Stimulated activated CD4-positive, alpha-beta T cell treated with anti-CD3 and anti-CD28 coated beads, Interleukin-4, amount 100 ng/mL, for 24 hours (primary cell): ENCODE measurements around the gene MPDZ.

ENCODE experiments used
- DNase-seq: peaks from one replicate; pipeline ENCODE4 v3.0.0-alpha.2; 2020

MPDZ gene

GRCh38 chr9:13179257-13179656, 100.2 kb downstream of the MPDZ start:
- no peak for DNase-seq

GRCh38 chr9:13175732-13176131, 103.8 kb downstream of the MPDZ start:
- DNase-seq: no peak

DNA sequence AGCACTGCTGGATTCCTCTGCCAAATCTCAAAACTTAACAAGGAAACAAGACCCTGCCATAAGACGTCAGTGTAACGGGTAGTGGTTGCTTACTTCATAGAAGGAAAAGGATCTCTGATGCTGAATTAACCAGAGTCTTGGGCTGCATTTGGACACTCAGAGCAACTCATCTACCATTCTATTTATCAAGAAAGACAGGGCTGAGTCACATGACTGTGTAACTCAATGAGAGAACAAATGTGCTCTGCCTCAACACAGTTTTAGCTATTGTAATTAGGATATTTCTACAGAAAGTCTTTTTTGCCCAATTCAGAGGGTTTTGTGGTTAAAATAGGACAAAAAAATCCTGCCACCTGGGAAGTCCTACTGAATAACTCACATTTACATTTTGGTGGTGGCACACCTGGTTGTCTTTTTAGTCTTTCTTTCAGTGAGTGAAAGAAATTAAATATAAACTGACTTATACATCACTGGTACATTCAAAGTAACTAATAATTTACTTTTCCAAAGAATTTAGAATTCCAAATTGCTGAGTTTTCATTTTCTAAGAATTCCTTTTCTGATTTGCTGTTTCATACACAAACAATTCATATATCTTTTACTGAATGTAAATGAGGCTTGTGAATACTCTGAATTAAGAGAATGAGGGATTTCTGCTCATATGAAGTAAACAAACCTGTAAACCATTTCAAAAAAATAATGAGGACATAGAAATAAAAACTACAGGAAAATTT, 104.4 kb downstream of the MPDZ start:
- DNase-seq: no peak

DNA sequence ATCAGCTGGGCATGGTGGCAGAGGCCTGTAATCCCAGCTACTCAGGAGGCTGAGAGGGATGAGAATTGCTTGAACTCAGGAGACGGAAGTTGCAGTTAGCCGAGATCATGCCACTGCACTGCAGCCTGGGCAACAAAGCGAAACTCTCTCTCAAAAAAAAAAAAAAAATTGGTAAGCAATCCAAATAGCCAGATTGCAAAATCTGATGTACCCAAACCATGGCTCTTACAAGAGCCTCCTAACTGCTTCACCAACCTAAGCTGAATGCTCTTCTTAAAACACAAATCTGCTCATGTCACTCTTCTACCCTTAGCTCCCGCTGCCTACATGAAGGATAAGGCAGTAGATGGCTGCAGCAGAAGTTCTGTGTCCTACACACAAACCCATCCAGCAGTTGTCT, 105.9 kb downstream of the MPDZ start:
- DNase-seq: no peak

DNA sequence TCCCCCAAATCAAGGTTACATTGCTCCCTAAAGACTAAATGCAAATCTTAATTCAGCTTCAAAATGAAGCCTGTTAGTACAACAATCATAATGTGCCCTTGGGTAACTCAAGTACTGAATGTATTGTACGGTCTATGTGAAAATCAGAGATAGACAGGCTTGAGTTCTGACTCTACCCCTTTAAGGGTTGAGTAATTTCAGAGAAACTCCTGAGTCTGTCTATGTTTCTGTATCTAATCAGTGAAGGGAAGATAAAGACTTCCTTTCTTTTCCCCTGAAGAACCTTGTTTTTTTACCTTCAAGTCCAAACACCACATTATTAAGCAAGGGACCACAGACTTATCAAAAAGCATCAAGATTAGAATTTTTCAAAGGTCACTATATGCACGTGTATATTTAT, 108.2 kb downstream of the MPDZ start:
- no peak for DNase-seq

- DNase-seq: no peak
These were observed 112.5 kb downstream of the MPDZ start for GRCh38 chr9:13166996-13167395.

- DNase-seq: no peak
These were observed 113.5 kb downstream of the MPDZ start for GRCh38 chr9:13165956-13166355.

GRCh38 chr9:13165236-13165945, 114.1 kb downstream of the MPDZ start:
- no peak for DNase-seq

DNA sequence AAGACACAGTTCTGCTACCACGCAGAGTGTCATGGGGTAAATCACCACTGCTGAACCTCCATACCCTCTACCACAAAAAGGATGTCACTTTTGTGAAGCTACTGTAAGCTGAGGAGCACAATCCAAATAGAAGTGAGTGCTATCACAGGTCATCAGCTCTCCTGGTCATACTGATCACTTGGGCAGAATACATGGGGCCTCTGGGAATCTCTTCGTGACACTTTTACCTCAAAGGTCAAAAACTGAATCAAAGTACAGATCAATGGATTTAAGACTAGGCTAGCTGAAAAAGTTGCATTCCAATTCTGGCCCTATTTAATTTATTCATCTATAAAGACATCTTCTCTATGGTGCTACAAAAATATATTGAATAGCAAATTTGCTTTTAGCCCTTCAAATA, 115.5 kb downstream of the MPDZ start:
- DNase-seq: no peak

DNA sequence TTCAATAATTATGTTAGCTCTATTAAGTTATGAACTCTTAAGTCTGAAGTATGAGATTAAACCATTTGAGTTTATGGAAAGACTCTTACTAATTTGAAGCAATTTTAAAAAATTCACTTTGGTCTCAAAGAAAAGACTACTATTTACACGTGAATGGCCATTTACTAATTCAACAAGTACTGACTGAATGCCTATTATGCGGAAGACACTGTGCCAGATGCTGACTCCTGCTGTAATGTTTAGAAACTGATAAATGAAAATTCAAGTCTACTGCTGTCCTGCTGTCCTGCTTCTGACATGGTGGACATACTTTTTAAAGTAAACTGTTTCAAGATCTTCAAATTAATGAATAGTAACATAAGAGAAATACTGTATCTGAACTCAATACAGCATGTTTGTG, 116.2 kb downstream of the MPDZ start:
- no peak for DNase-seq

GRCh38 chr9:13160051-13160450, 119.4 kb downstream of the MPDZ start:
- no peak for DNase-seq

DNA sequence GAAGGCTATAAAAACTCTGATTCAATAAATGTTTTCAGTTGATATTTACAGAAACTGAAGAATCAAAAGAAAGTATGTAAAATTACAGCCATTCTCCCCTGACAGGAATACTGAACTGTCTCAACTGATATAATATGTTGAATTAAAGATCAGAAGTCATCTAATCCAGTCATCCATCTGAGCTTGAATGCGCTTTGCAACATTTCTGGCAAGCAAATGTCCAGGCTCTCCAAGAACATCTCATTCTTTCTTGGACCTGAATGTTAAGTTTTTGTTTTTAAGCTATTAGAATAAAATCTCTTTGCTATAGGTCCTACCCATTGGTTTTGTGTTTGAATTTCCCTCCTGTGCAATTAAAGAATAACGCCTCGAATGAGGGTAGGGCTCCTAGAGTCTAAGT, 120.5 kb downstream of the MPDZ start:
- no peak for DNase-seq

DNA sequence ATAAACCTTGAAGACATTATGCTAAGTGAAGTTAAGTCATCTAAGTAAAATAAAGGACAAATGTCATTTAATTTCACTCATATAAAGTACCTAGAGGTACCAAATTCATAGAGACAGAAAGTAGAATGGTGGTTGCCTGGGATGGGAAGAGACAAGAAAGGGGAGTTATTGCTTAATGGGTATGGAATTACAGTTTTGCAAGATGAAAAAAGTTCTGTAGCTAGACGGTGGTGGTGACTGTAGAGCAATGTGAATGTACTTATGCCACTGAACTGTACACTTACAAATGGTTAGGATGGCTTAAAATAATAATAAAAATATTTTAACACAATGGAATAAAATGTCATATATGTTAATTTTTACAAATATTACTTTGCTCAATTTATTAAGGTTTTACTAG, 128.0 kb downstream of the MPDZ start:
- DNase-seq: no peak

DNA sequence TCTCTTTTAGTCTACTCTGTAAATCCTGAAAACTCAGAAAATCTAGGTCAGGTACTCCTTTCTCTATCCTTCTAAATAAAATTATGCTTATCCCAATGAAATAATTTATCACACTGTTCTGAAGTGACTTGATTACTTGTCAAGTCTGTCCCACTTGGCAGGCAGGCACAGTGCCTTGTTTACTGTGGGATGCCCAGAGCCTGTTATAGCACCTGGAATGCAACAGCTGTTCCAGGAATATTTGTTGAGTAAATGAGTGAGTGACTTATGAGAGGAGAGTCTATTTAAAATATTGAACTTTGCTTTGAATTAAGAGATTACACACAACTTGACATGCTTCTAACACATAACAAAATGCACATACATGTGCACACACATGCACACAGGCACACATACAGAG, 130.0 kb downstream of the MPDZ start:
- no peak for DNase-seq

DNA sequence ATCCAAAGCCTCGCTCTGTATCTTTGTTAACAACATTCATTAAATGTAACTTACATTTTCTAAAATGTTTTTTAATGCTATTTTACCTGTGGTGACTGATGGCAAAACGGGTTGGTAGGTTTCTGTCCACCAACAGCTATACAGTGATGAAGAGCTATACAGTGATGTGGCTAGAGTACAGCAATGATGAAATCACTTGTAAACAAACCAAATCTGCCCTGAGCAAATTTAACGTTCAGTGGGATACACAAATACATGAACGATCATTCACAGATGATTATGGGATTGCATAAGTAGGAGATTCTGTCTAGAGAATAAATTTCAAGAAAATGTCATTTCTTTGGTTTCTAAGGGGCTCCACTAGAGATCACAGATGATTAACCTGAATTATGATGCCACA, 132.7 kb downstream of the MPDZ start:
- DNase-seq: no peak

DNA sequence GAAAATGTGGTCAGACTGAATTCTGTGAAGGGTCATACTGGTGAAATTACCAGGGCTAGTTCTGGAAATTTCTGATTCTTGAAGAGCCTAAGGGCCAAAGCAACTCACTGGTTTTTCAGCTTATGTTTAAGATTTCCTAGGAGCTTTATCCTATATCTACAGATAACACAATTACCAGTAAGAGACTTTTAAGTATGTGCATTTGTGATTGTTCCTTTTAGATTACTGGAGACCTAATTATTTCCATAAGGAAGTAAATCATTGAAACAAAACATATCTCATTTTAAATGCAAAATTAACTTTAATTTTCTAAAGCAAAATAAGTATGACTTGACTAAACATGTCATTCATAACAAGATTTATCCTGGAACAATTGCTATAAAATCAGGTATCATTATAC, 134.2 kb downstream of the MPDZ start:
- DNase-seq: no peak

- no peak for DNase-seq
These were observed 135.2 kb downstream of the MPDZ start for GRCh38 chr9:13144166-13144775.

GRCh38 chr9:13143281-13143680, 136.2 kb downstream of the MPDZ start:
- no peak for DNase-seq

DNA sequence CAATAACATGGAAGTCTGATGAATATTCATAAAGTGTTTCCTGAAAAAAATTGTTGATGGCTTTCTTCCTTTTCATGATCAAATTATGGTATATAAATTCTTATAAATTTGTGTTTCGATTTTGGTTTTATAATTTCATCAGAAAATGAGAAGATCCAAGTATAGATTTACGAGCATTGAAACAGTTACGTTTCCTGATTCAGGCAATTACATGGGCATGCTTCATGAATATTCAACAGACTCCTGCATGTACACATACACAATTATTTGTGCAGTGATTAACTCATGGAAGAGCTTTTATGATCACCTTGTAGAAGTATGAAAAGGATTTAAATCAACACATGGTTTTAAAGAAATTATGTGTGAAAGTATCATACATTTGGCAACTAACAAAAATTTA, 136.7 kb downstream of the MPDZ start:
- no peak for DNase-seq

DNA sequence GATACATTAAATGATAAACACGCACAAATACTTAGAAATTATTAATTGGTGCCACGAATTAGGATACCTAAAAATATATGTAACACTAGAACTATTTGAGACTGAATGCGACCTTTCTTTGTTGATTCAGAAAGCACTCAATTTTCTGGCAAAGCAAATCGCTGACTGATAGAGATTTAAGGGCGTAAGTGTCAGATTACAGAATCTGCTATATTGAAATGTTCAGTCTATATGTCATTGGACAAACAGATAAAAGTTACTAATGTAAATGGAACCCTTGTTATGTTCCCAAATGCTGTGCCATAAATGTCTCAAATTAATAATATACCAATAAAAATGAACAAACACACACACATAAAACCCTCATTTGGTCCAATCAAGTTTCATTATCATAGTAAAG, 137.9 kb downstream of the MPDZ start:
- DNase-seq: no peak

DNA sequence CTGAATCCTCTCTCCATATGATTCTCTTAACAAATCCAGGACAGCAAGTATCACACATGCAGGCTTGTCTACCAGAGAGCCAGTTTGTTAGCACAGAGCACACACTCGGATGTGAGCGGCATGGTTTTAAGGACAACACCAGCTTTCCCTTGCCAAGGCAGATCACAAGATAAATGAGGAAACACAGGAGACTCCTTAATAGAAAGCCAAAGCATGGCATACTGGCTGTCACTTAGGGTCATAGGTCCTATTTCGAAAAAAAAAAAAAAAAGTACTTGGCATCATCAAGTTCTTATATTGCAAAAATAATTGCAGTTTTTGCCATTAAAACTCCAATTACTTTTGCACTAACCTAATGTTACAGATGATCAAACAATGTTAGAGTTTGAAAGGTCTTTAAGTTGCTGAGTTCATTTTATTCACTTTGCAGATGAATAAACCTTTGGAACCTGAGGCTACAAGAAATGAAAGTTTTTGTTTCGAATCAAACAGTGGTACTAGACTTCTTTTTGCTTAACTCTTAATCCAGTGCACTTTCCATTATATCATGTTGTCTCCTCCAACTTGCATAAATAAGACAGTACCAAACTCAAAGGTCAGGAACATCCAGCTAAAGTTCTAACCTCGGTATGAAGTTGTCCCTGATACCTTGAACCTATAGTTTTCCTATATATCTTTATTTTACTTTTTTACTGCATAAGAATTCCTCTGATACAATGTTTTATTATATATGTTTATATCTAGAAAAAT, 138.5 kb downstream of the MPDZ start:
- no peak for DNase-seq

DNA sequence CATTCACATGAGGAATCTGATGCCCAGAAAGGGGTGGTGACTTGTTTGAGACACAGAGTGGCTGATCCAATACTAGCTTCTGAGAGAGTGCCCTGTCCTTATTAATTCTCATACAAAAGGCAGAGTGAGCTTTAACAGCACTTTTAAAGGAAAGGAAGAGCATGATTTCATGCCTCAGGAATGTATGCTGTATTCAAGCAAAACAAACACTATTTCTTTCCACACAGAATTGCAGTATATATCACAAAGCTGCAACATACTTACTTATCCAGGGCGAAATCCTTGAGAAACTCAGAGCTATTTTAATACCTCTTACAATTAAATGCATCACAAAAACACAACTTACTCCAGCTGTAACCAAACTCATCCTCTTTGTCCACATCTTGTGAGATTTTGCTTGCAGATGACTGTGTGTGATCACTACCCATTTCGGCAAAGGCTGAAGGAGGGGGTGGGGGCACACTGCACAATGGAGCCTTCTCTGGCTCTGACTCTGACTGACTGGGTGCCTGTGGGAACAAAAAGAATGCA, 139.8 kb downstream of the MPDZ start:
- no peak for DNase-seq

- no peak for DNase-seq
These were observed 142.1 kb downstream of the MPDZ start for GRCh38 chr9:13137426-13137825.
